Cardiac muscle cell (in vitro differentiated cells and primary cell): ENCODE data around the gene CAPN2. TPM values are rescaled to one million over a fixed set of nuclear protein-coding genes. Genes with fewer than 3 reads are reported as not detected.
A peak's percentile ranks its signal among the peaks of the same experiment; 100 is the strongest.

ENCODE experiments used
- DNase-seq, 2 donors: peaks; one replicate each; pipeline versions ENCODE4 v3.0.0 to v3.0.0-alpha.2; 2010 to 2017; ENCODE audit warnings: low read depth in 1 of 2, low spot score in 1 of 2
- H3K27ac ChIP-seq: fragments of 200-600 bp; sonication (generic); 2 replicates; pipeline ENCODE4 v1.5.1; 2016
- H3K27me3 ChIP-seq: fragments of 200-600 bp; sonication (generic); 2 replicates; pipeline ENCODE4 v1.6.0; 2016; ENCODE audit warnings: control low read depth
- H3K36me3 ChIP-seq: fragments of 200-600 bp; sonication (generic); 2 replicates; pipeline ENCODE4 v1.5.1; 2016; ENCODE audit warnings: control low read depth
- H3K4me1 ChIP-seq: fragments of 200-600 bp; sonication (generic); 2 replicates; pipeline ENCODE4 v1.8.1; 2017; ENCODE audit warnings: low read depth, mild to moderate bottlenecking, mixed run types
- H3K4me3 ChIP-seq: fragments of 200-600 bp; sonication (generic); 2 replicates; pipeline ENCODE4 v1.5.1; 2016; ENCODE audit warnings: mild to moderate bottlenecking
- H3K9me3 ChIP-seq: fragments of 200-600 bp; sonication (generic); 2 replicates; pipeline ENCODE4 v1.5.1; 2017; ENCODE audit warnings: low read depth, mild to moderate bottlenecking, control low read depth
- CTCF ChIP-seq: IDR thresholded peaks from 2 replicates; pipeline ENCODE4 v1.5.1; 2012; ENCODE audit warnings: low read depth, mild to moderate bottlenecking, low read length
- polyA plus RNA-seq: library from polyadenylated mRNA; unstranded; fragments of >200 nt; fragmentation: Nextera tagmentation; extraction: Ambion mirVana; gene quantifications from 2 replicates; pipeline ENCODE4 v1.2.1, GENCODE V29; 2016
- total RNA-seq: library from RNA; depleted of rRNA; stranded (reverse); fragments of >200 nt; gene quantifications from 2 replicates; pipeline ENCODE4 v1.2.3, GENCODE V29; 2016

The CAPN2 gene
- total and polyA plus RNA-seq, 2 experiments from 2014 or later, result 65.5 to 110 TPM

- H3K9me3 ChIP-seq, result no peaks in the 10 kb centered on the region
Observed at GRCh38 chr1:223669003-223669795, 43.1 kb upstream of the CAPN2 start.

GRCh38 chr1:223670458-223671159, 41.7 kb upstream of the CAPN2 start:
- no peaks in the 10 kb centered on the region for H3K4me1 ChIP-seq
- peak; percentile 68 for TF ChIP-seq CTCF
- no peaks in the 10 kb centered on the region for H3K36me3 ChIP-seq
- H3K4me3 ChIP-seq, result no peak overlapping the region
- H3K27ac ChIP-seq, result no peak overlapping the region
- no peaks in the 10 kb centered on the region for H3K27me3 ChIP-seq
- DNase-seq, result peak; percentile 56 to 82
- H3K9me3 ChIP-seq, result no peaks in the 10 kb centered on the region

More at GRCh38 chr1:223669003-223669795, 43.1 kb upstream of the CAPN2 start:
- no peak for TF ChIP-seq CTCF
- no peaks in the 10 kb centered on the region for H3K36me3 ChIP-seq
- H3K4me3 ChIP-seq, result no peak overlapping the region
- no peak overlapping the region for H3K27ac ChIP-seq
- DNase-seq, result no peak
- no peaks in the 10 kb centered on the region for H3K4me1 ChIP-seq
- no peaks in the 10 kb centered on the region for H3K27me3 ChIP-seq

- Histone ChIP-seq H3K36me3 (no peaks in the 10 kb centered on the region), H3K4me3 (no peak overlapping the region), H3K9me3 (no peaks in the 10 kb centered on the region), H3K27me3 (no peaks in the 10 kb centered on the region), H3K27ac (no peak overlapping the region), H3K4me1 (no peaks in the 10 kb centered on the region)
- no peak for TF ChIP-seq CTCF
- DNase-seq, result no peak
Observed at GRCh38 chr1:223674119-223674890, 38.0 kb upstream of the CAPN2 start.

GRCh38 chr1:223678841-223679240, 33.5 kb upstream of the CAPN2 start:
- H3K27ac ChIP-seq, result no peak overlapping the region

More at GRCh38 chr1:223678841-223679240, 33.5 kb upstream of the CAPN2 start:
- H3K4me3 ChIP-seq, result no peak overlapping the region
- no peak for TF ChIP-seq CTCF
- no peaks in the 10 kb centered on the region for H3K36me3 ChIP-seq
- peaks cover 4% of the 10 kb centered on the region for H3K27me3 ChIP-seq
- peak in 1 of 2 donors; percentile 44 for DNase-seq
- no peaks in the 10 kb centered on the region for H3K9me3 ChIP-seq
- H3K4me1 ChIP-seq, result no peaks in the 10 kb centered on the region
